IMR-90 (cell line): ENCODE results near the gene FA2H. TPM values are rescaled to one million over a fixed set of nuclear protein-coding genes. Genes with fewer than 3 reads are reported as not detected.

ENCODE experiments used
- ATAC-seq: fragments of 200-7000 bp; cut with Tn5 transposase; 2 replicates; pipeline ENCODE4 v1.9.1; 2020; ENCODE audit warnings: low read depth, mild to moderate bottlenecking, moderate library complexity
- BruUV-seq: library from RNA; stranded (reverse); fragments of 400-500 nt; replicated peaks from 2 replicates; lab custom pipeline; 2021; lab: Mats Ljungman, UMichigan
- CTCF ChIA-PET: fragments of 300-600 bp; formaldehyde crosslinking; extraction: SDS; loops from one replicate; lab custom pipeline; 2021; ENCODE audit warnings: antibody characterized with exemption; lab: Yijun Ruan, JAX
- POLR2A ChIA-PET: fragments of 300-600 bp; sonication (Branson Sonifier 250); formaldehyde crosslinking; loops from one replicate; lab custom pipeline; 2022; ENCODE audit warnings: antibody characterized with exemption; ENCODE audit not compliant: unreplicated experiment; lab: Charles Lee
- DNase-seq: peaks from one replicate; pipeline ENCODE4 v3.0.0; 2013
- H2AFZ ChIP-seq: replicated peaks from 2 replicates; pipeline ENCODE3; 2013; ENCODE audit warnings: low read length, mild to moderate bottlenecking; ENCODE audit not compliant: poor library complexity
- H2AK5ac ChIP-seq: 2 replicates; pipeline ENCODE4 v1.6.1; 2013; ENCODE audit warnings: low read depth, low read length, inconsistent platforms
- H2AK9ac ChIP-seq: replicated peaks from 2 replicates; pipeline ENCODE3; 2013; ENCODE audit warnings: mild to moderate bottlenecking, low read depth, low read length, moderate library complexity; ENCODE audit not compliant: poor library complexity
- H2BK120ac ChIP-seq: 2 replicates; pipeline ENCODE4 v1.6.1; 2013; ENCODE audit warnings: low read depth, low read length, inconsistent platforms
- H2BK15ac ChIP-seq: 3 replicates; pipeline ENCODE4 v1.6.1; 2013; ENCODE audit warnings: low read depth, low read length, inconsistent platforms
- H2BK20ac ChIP-seq: 2 replicates; pipeline ENCODE4 v1.6.1; 2013; ENCODE audit warnings: low read depth, mild to moderate bottlenecking, inconsistent platforms, low read length, moderate library complexity
- H2BK5ac ChIP-seq: 2 replicates; pipeline ENCODE4 v1.6.1; 2013; ENCODE audit warnings: mild to moderate bottlenecking, low read depth, low read length, inconsistent platforms; ENCODE audit not compliant: poor library complexity, severe bottlenecking
- H3K14ac ChIP-seq: replicated peaks from 2 replicates; pipeline ENCODE4 v1.6.1; 2013; ENCODE audit warnings: low read depth, low read length, inconsistent platforms
- H3K18ac ChIP-seq: 2 replicates; pipeline ENCODE4 v1.6.1; 2013; ENCODE audit warnings: low read depth, low read length, control low read depth
- H3K23ac ChIP-seq: 2 replicates; pipeline ENCODE4 v1.6.1; 2013; ENCODE audit warnings: low read depth, low read length, inconsistent platforms
- H3K27ac ChIP-seq: 2 replicates; pipeline ENCODE4 v1.5.1; 2013; ENCODE audit warnings: mild to moderate bottlenecking, control low read depth, low read length; ENCODE audit not compliant: insufficient read depth
- H3K27me3 ChIP-seq: 2 replicates; pipeline ENCODE4 v1.6.1; 2013; ENCODE audit warnings: low read length; ENCODE audit not compliant: control insufficient read depth, insufficient read depth
- H3K36me3 ChIP-seq: 2 replicates; pipeline ENCODE4 v1.6.1; 2013; ENCODE audit warnings: low read length, mixed read lengths; ENCODE audit not compliant: control insufficient read depth, insufficient read depth
- H3K4ac ChIP-seq: 2 replicates; pipeline ENCODE4 v1.6.1; 2013; ENCODE audit warnings: low read depth, low read length, inconsistent platforms
- H3K4me1 ChIP-seq: 2 replicates; pipeline ENCODE4 v1.6.1; 2013; ENCODE audit warnings: low read length, mixed read lengths; ENCODE audit not compliant: control insufficient read depth, insufficient read depth
- H3K4me2 ChIP-seq: 2 replicates; pipeline ENCODE4 v1.6.1; 2013; ENCODE audit warnings: low read depth, mild to moderate bottlenecking, control low read depth, low read length, moderate library complexity
- H3K4me3 ChIP-seq: 2 replicates; pipeline ENCODE4 v1.5.1; 2013; ENCODE audit warnings: low read depth, mild to moderate bottlenecking, control low read depth, low read length, moderate library complexity; ENCODE audit not compliant: insufficient read depth
- H3K56ac ChIP-seq: 2 replicates; pipeline ENCODE4 v1.6.1; 2013; ENCODE audit warnings: low read length, inconsistent platforms; ENCODE audit not compliant: insufficient read depth; ENCODE audit errors: extremely low read depth
- H3K79me1 ChIP-seq, 2 experiments: 2 replicates each; pipeline ENCODE4 v1.6.1; 2013; ENCODE audit warnings: low read length in 2 of 2, inconsistent platforms in 1 of 2, low read depth in 1 of 2
- H3K9ac ChIP-seq: 2 replicates; pipeline ENCODE4 v1.6.1; 2013; ENCODE audit warnings: low read depth, low read length, control low read depth
- H3K9me1 ChIP-seq: 2 replicates; pipeline ENCODE4 v1.6.1; 2013; ENCODE audit warnings: low read length, inconsistent platforms; ENCODE audit not compliant: insufficient read depth
- H3K9me3 ChIP-seq: 2 replicates; pipeline ENCODE4 v1.6.1; 2013; ENCODE audit warnings: low read length; ENCODE audit not compliant: control insufficient read depth, insufficient read depth
- H4K20me1 ChIP-seq: 2 replicates; pipeline ENCODE4 v1.6.1; 2013; ENCODE audit warnings: low read length, inconsistent platforms; ENCODE audit not compliant: insufficient read depth
- H4K5ac ChIP-seq: 2 replicates; pipeline ENCODE4 v1.6.1; 2013; ENCODE audit warnings: mild to moderate bottlenecking, low read depth, low read length, control low read depth
- H4K8ac ChIP-seq, 2 experiments: 2 replicates each; pipeline ENCODE4 v1.6.1; 2013; ENCODE audit warnings: low read depth in 2 of 2, low read length in 2 of 2, control low read depth in 1 of 2, inconsistent platforms in 1 of 2
- H4K91ac ChIP-seq: 2 replicates; pipeline ENCODE4 v1.6.1; 2013; ENCODE audit warnings: low read depth, low read length, inconsistent platforms; ENCODE audit not compliant: insufficient read depth
- CHD1 ChIP-seq: IDR thresholded peaks from 2 replicates; pipeline ENCODE4 v1.6.1; 2012; ENCODE audit warnings: low read depth, low read length, improper control_type of control experiment
- ELK1 ChIP-seq: fragments of 150-350 bp; IDR thresholded peaks from 2 replicates; pipeline ENCODE4 v1.6.1; 2016; ENCODE audit warnings: low read depth, mild to moderate bottlenecking, low read length, moderate library complexity, borderline replicate concordance
- FOS ChIP-seq: fragments of 150-350 bp; IDR thresholded peaks from 2 replicates; pipeline ENCODE4 v1.6.1; 2016; ENCODE audit warnings: low read depth, low read length
- MAZ ChIP-seq: IDR thresholded peaks from 2 replicates; pipeline ENCODE4 v1.6.1; 2012; ENCODE audit warnings: low read depth, mild to moderate bottlenecking, low read length, improper control_type of control experiment, moderate library complexity, borderline replicate concordance
- MXI1 ChIP-seq: IDR thresholded peaks from 2 replicates; pipeline ENCODE4 v1.6.1; 2012; ENCODE audit warnings: low read depth, mild to moderate bottlenecking, low read length, moderate library complexity, borderline replicate concordance
- NFE2L2 ChIP-seq: fragments of 150-350 bp; IDR thresholded peaks from 2 replicates; pipeline ENCODE4 v1.6.1; 2016; ENCODE audit warnings: low read depth, mild to moderate bottlenecking, low read length
- POLR2A ChIP-seq: IDR thresholded peaks from 2 replicates; pipeline ENCODE4 v1.6.1; 2012; ENCODE audit warnings: mild to moderate bottlenecking, low read depth, low read length
- RAD21 ChIP-seq: IDR thresholded peaks from 2 replicates; pipeline ENCODE4 v1.6.1; 2012; ENCODE audit warnings: low read length, improper control_type of control experiment
- RCOR1 ChIP-seq: IDR thresholded peaks from 2 replicates; pipeline ENCODE4 v1.6.1; 2012; ENCODE audit warnings: mild to moderate bottlenecking, low read length, improper control_type of control experiment; ENCODE audit not compliant: insufficient replicate concordance
- SMC3 ChIP-seq: fragments of 150-350 bp; IDR thresholded peaks from 2 replicates; pipeline ENCODE4 v1.6.1; 2016; ENCODE audit warnings: low read depth, mild to moderate bottlenecking, antibody characterized with exemption, low read length, moderate library complexity
- WGBS, 2 experiments: methylation state at CpG; one replicate each; pipeline versions ENCODE4 v1.1.5 to v1.1.7; 2013; ENCODE audit warnings: missing lambda C conversion rate in 2 of 2; ENCODE audit not compliant: insufficient read length in 1 of 2; ENCODE audit errors: extremely low coverage in 2 of 2; 5-methylcytosine and 5-hydroxymethylcytosine counted together
- dilution Hi-C: fragments of 300-500 bp; cut with HindIII; formaldehyde crosslinking; loops from one replicate; pipeline ENCODE4 v1.14.3; 2018; ENCODE audit warnings: low sequenced_read_pairs; ENCODE audit not compliant: unreplicated experiment
- in situ Hi-C: fragments of 300-500 bp; cut with MboI; formaldehyde crosslinking; loops from 3 replicates; pipeline ENCODE4 v1.14.3; 2019; ENCODE audit warnings: low sequenced_read_pairs, inconsistent platforms, mixed read lengths
- intact Hi-C: fragments of 100-400 bp; cut with micrococcal nuclease; formaldehyde crosslinking; loops from 2 replicates; pipeline ENCODE4 v1.10.0; 2022
- polyA plus RNA-seq, 3 experiments: library from polyadenylated mRNA; depleted of rRNA; stranded (reverse); fragments of >200 nt; gene quantifications; 2 replicates each; pipeline ENCODE4 v1.2.3, GENCODE V29; 2012; ENCODE audit warnings: low replicate concordance in 1 of 3
- total RNA-seq: library from RNA; depleted of rRNA; stranded (reverse); fragments of >200 nt; gene quantifications from 2 replicates; pipeline ENCODE4 v1.2.3, GENCODE V29; 2012

Gene FA2H
- total and polyA plus RNA-seq, 2 of the 4 experiments (the other 2 are of a cell fraction): not detected

GRCh38 chr16:74721716-74722115 is 52.9 kb downstream of the FA2H start:
- Histone ChIP-seq H2BK20ac (no peak overlapping the region), H3K14ac (no peak overlapping the region)

More at GRCh38 chr16:74721716-74722115, 52.9 kb downstream of the FA2H start:
- CTCF ChIA-PET: no interaction called here
- Histone ChIP-seq H3K18ac (no peak overlapping the region), H4K8ac (no peak overlapping the region), H2AK5ac (no peak overlapping the region), H3K79me1 (no peaks in the 10 kb centered on the region), H4K20me1 (no peaks in the 10 kb centered on the region), H4K5ac (no peak overlapping the region), H3K9me3 (no peaks in the 10 kb centered on the region; the same call in 1 of the 2 replicates), H3K23ac (no peak overlapping the region), H3K27ac (no peak overlapping the region), H3K9me1 (no peaks in the 10 kb centered on the region; the same call in 1 of the 2 replicates), H3K9ac (no peak overlapping the region), H4K91ac (no peak overlapping the region), H2BK5ac (no peak overlapping the region), H3K56ac (no peak overlapping the region), H3K4me2 (no peak overlapping the region), H3K4ac (no peak overlapping the region), H3K36me3 (no peaks in the 10 kb centered on the region), H2AK9ac (no peak overlapping the region), H2AFZ (no peak overlapping the region), H3K4me1 (peaks cover 8% of the 10 kb centered on the region), H2BK15ac (no peak overlapping the region), H2BK120ac (no peak overlapping the region), H3K4me3 (no peak overlapping the region), H3K27me3 (peaks cover 12% of the 10 kb centered on the region; the same call in 1 of the 2 replicates)
- no peak for ATAC-seq
- POLR2A ChIA-PET: no interaction called here
- DNase-seq: no peak
- in situ Hi-C loops (no loop called here), dilution Hi-C loops (no loop called here), intact Hi-C loops (no loop called here)
- no TSS peak for BruUV-seq
- 97% methylated on average over 6 of the region's 11 CpGs; no CpG with 5 or more reads in 1 of the 2 experiments for WGBS, 2 experiments
- TF ChIP-seq ELK1 (no peak), RAD21 (no peak), NFE2L2 (no peak), POLR2A (no peak), MXI1 (no peak), SMC3 (no peak), MAZ (no peak), RCOR1 (no peak), CHD1 (no peak), FOS (no peak)
